Prostate gland (tissue), 2 donors: ENCODE measurements around the gene TOM1. TPM values are rescaled to one million over a fixed set of nuclear protein-coding genes. Genes with fewer than 3 reads are reported as not detected.

Experiments used
- DNase-seq: peaks from one replicate; pipeline ENCODE4 v3.0.0-alpha.2; 2019; ENCODE audit warnings: low spot score
- H3K27ac ChIP-seq, 2 donors: fragments of 200-600 bp; sonication (generic); 2 replicates each; pipeline ENCODE4 v1.5.1; 2017 to 2019
- H3K27me3 ChIP-seq: fragments of 200-600 bp; sonication (generic); replicated peaks from 2 replicates; pipeline ENCODE4 v1.5.1; 2019; ENCODE audit not compliant: insufficient read depth
- H3K36me3 ChIP-seq, 2 donors: fragments of 200-600 bp; sonication (generic); 1 replicate in 1 of 2; 2 replicates in 1 of 2; pipeline versions ENCODE4 v1.5.1 to v1.8.1; 2017 to 2019
- H3K4me1 ChIP-seq: fragments of 200-600 bp; sonication (generic); replicated peaks from 2 replicates; pipeline ENCODE4 v1.5.1; 2019
- H3K4me3 ChIP-seq, 2 donors: fragments of 200-600 bp; sonication (generic); 2 replicates each; pipeline ENCODE4 v1.5.1; 2017 to 2019
- H3K9me3 ChIP-seq: fragments of 200-600 bp; sonication (generic); 2 replicates; pipeline ENCODE4 v1.5.1; 2017
- CTCF ChIP-seq, 4 experiments: fragments of 200-600 bp in 2 of 4; fragments of 450-650 bp in 2 of 4; sonication (generic) in 2 of 4; IDR thresholded peaks; 1 replicate in 3 of 4; 2 replicates in 1 of 4; pipeline ENCODE4 v1.5.1; 2016 to 2019; ENCODE audit warnings: antibody characterized with exemption in 4 of 4, mild to moderate bottlenecking in 2 of 4, moderate library complexity in 2 of 4
- POLR2A ChIP-seq: fragments of 450-650 bp; IDR thresholded peaks from one replicate; pipeline ENCODE4 v1.6.1; 2016; ENCODE audit warnings: antibody characterized with exemption, mild to moderate bottlenecking
- POLR2AphosphoS5 ChIP-seq: sonication (generic); formaldehyde crosslinking; IDR thresholded peaks from one replicate; pipeline ENCODE4 v1.6.1; 2017; ENCODE audit warnings: antibody characterized with exemption
- WGBS: methylation state at CpG from one replicate; pipeline ENCODE4 v1.1.5; 2018; 5-methylcytosine and 5-hydroxymethylcytosine counted together
- intact Hi-C: fragments of 100-400 bp; cut with DNase I; formaldehyde crosslinking; loops from one replicate; pipeline ENCODE4 v1.14.2; 2022
- total RNA-seq, 2 donors: library from RNA; depleted of rRNA; stranded (reverse); fragments of >200 nt; gene quantifications; one replicate each; pipeline ENCODE4 v1.1.0, GENCODE V29; 2016

TOM1 gene
- total RNA-seq, 2 donors from 2014 or later: 65.6 to 68.6 TPM

GRCh38 chr22:35257321-35258190 is 42.1 kb upstream of the TOM1 start, which contains the start of gene HMGXB4:
TSS of gene HMGXB4 (plus strand) at chr22:35257493. CDS start at chr22:35262391, 4,898 bp downstream.
- peak within 1 kb of the TSS; percentile 93 to 95 for H3K27ac ChIP-seq
- peak; percentile 70 for TF ChIP-seq POLR2AphosphoS5
- TF ChIP-seq POLR2A: no peak
- TF ChIP-seq CTCF (IDR thresholded peaks at IDR 0.05): peak in 1 of 4 experiments; percentile 18
- WGBS: under 1% methylated on average over 81 of the region's 84 CpGs
- H3K36me3 ChIP-seq: no peaks in the 10 kb centered on the region
- H3K27me3 ChIP-seq: no peaks in the 10 kb centered on the region
- no peaks in the 10 kb centered on the region for H3K9me3 ChIP-seq
- DNase-seq: peak; percentile 84
- H3K4me3 ChIP-seq: peak within 1 kb of the TSS; percentile 81 to 95
- intact Hi-C loops: no loop called here
- no peaks in the 10 kb centered on the region for H3K4me1 ChIP-seq

- Histone ChIP-seq H3K4me3 (peak overlapping the region; percentile 81 to 95), H3K27ac (peak overlapping the region; percentile 93 to 95), H3K9me3 (no peaks in the 10 kb centered on the region), H3K36me3 (no peaks in the 10 kb centered on the region), H3K27me3 (no peaks in the 10 kb centered on the region), H3K4me1 (no peaks in the 10 kb centered on the region)
- intact Hi-C loops: no loop called here
- no peak for TF ChIP-seq POLR2AphosphoS5
- TF ChIP-seq POLR2A: no peak
- no peak for TF ChIP-seq CTCF (IDR thresholded peaks at IDR 0.05)
- WGBS: 22% methylated on average over 23 of the region's 23 CpGs
- peak; percentile 16 for DNase-seq
These were observed 41.3 kb upstream of the TOM1 start for GRCh38 chr22:35258191-35258988.

- H3K27me3 ChIP-seq: no peaks in the 10 kb centered on the region
- intact Hi-C loops: no loop called here
- TF ChIP-seq CTCF (IDR thresholded peaks at IDR 0.05) (no peak), POLR2AphosphoS5 (no peak), POLR2A (no peak)
- H3K4me3 ChIP-seq: no peak overlapping the region
- peaks cover 0 to 13% of the 10 kb centered on the region in 2 donors for H3K36me3 ChIP-seq
- DNase-seq: no peak
- no peak overlapping the region for H3K27ac ChIP-seq
- 91% methylated on average over 7 of the region's 7 CpGs for WGBS
- H3K4me1 ChIP-seq: no peaks in the 10 kb centered on the region
- H3K9me3 ChIP-seq: no peaks in the 10 kb centered on the region
These were observed 34.7 kb upstream of the TOM1 start for GRCh38 chr22:35264986-35265385.

GRCh38 chr22:35266277-35266676 is 33.4 kb upstream of the TOM1 start:
- intact Hi-C loops: no loop called here
- Histone ChIP-seq H3K4me3 (no peak overlapping the region), H3K4me1 (no peaks in the 10 kb centered on the region), H3K9me3 (no peaks in the 10 kb centered on the region), H3K27ac (peak overlapping the region in 1 of 2 donors; percentile 46), H3K27me3 (no peaks in the 10 kb centered on the region), H3K36me3 (peaks cover 0 to 13% of the 10 kb centered on the region in 2 donors)
- WGBS: 23% methylated on average over 3 of the region's 3 CpGs
- DNase-seq: peak; percentile 20
- TF ChIP-seq POLR2A (no peak), POLR2AphosphoS5 (peak; percentile 80)

GRCh38 chr22:35269630-35270029 is 30.1 kb upstream of the TOM1 start:
- 80% methylated on average over 3 of the region's 3 CpGs for WGBS
- H3K27ac ChIP-seq: no peak overlapping the region
- H3K9me3 ChIP-seq: no peaks in the 10 kb centered on the region
- no peak for TF ChIP-seq CTCF (IDR thresholded peaks at IDR 0.05)
- no peak for TF ChIP-seq POLR2A
- no peak for TF ChIP-seq POLR2AphosphoS5
- no peak overlapping the region for H3K4me3 ChIP-seq
- H3K27me3 ChIP-seq: no peaks in the 10 kb centered on the region
- H3K36me3 ChIP-seq: peaks cover 0 to 8% of the 10 kb centered on the region in 2 donors
- H3K4me1 ChIP-seq: no peaks in the 10 kb centered on the region
- no peak for DNase-seq
- intact Hi-C loops: no loop called here
